Left lobe of liver (tissue), 2 donors: Measurements from ENCODE around the gene POMZP3. TPM values are rescaled to one million over a fixed set of nuclear protein-coding genes. Genes with fewer than 3 reads are reported as not detected.
"Not testable (repeated sequence)": the region's sequence is repeated elsewhere in the genome, so short reads cannot be mapped to it uniquely, and the experiment has no call there.

Experiments
- ATAC-seq: fragments of 200-7000 bp; cut with Tn5 transposase; one replicate; pipeline ENCODE4 v1.9.1; 2020; ENCODE audit warnings: mild to moderate bottlenecking, moderate library complexity
- DNase-seq: peaks from one replicate; pipeline ENCODE4 v3.0.0-alpha.2; 2020; ENCODE audit warnings: low spot score
- total RNA-seq: library from RNA; stranded (reverse); gene quantifications from one replicate; pipeline ENCODE4 v1.2.1, GENCODE V29; 2021
- donor health status: DM: no; HTN: no; CAD: no; lungs with moderate emphysema.
- donor health status: DM: no; HTN: yes; CAD: no.

POMZP3 gene
- total RNA-seq, 1 donor from 2014 or later, result 4.4 TPM

GRCh38 chr7:76591033-76591432 lies 36.0 kb downstream of the POMZP3 start:
- not testable (repeated sequence) for ATAC-seq

GRCh38 chr7:76588586-76588985 lies 38.5 kb downstream of the POMZP3 start:
- peak; percentile 39 for ATAC-seq
- DNase-seq, result not testable (repeated sequence)

More at GRCh38 chr7:76591033-76591432, 36.0 kb downstream of the POMZP3 start:
- DNase-seq, result not testable (repeated sequence)

- not testable (repeated sequence) for DNase-seq
- peak; percentile 9 for ATAC-seq
Observed at GRCh38 chr7:76586585-76587315, 40.3 kb downstream of the POMZP3 start.

GRCh38 chr7:76583636-76584281 lies 43.3 kb downstream of the POMZP3 start:
- ATAC-seq, result peak; percentile 16

GRCh38 chr7:76582848-76583631 lies 44.0 kb downstream of the POMZP3 start:
- ATAC-seq (peak; percentile 93), DNase-seq (peak; percentile 54)

More at GRCh38 chr7:76583636-76584281, 43.3 kb downstream of the POMZP3 start:
- not testable (repeated sequence) for DNase-seq

- peak; percentile 46 for ATAC-seq
- DNase-seq, result not testable (repeated sequence)
Observed at GRCh38 chr7:76575919-76576655, 51.0 kb downstream of the POMZP3 start.

- not testable (repeated sequence) for ATAC-seq, DNase-seq
Observed at GRCh38 chr7:76575431-76575830, 51.6 kb downstream of the POMZP3 start.

GRCh38 chr7:76572296-76572695 lies 54.8 kb downstream of the POMZP3 start:
- DNase-seq, ATAC-seq: not testable (repeated sequence)

GRCh38 chr7:76570324-76570775 lies 56.7 kb downstream of the POMZP3 start:
- not testable (repeated sequence) for ATAC-seq, DNase-seq

- not testable (repeated sequence) for ATAC-seq, DNase-seq
Observed at GRCh38 chr7:76568742-76569141, 58.3 kb downstream of the POMZP3 start.

GRCh38 chr7:76567753-76568152 lies 59.3 kb downstream of the POMZP3 start:
- not testable (repeated sequence) for ATAC-seq, DNase-seq

- DNase-seq, ATAC-seq: not testable (repeated sequence)
Observed at GRCh38 chr7:76567311-76567710, 59.8 kb downstream of the POMZP3 start.

- not testable (repeated sequence) for DNase-seq, ATAC-seq
Observed at GRCh38 chr7:76565001-76565400, 62.1 kb downstream of the POMZP3 start.

GRCh38 chr7:76561342-76561741 lies 65.7 kb downstream of the POMZP3 start:
- not testable (repeated sequence) for DNase-seq, ATAC-seq

- peak; percentile 42 for ATAC-seq
- DNase-seq, result not testable (repeated sequence)
Observed at GRCh38 chr7:76560157-76560556, 66.9 kb downstream of the POMZP3 start.

Other genes with a start within 250 kb of the POMZP3 start
- 2.5 TPM for gene SSC4D, start 217.6 kb downstream of the POMZP3 start, total RNA-seq
- 0.20 TPM for gene ZP3, start 202.3 kb downstream of the POMZP3 start, total RNA-seq
- gene DTX2, start 165.6 kb downstream of the POMZP3 start, total RNA-seq, result 12.0 TPM
- gene UPK3B, start 116.7 kb downstream of the POMZP3 start, total RNA-seq, result 1.2 TPM
- 0.13 TPM for gene SPDYE16, start 84.0 kb downstream of the POMZP3 start, total RNA-seq